Activated CD4-positive, alpha-beta T cell treated with anti-CD3 and anti-CD28 coated beads, Interleukin-2, amount 10 ng/mL, durations not matched to agents 7 days and 5 days (primary cell): ENCODE data around the gene TNNT2. TPM values are rescaled to one million over a fixed set of nuclear protein-coding genes. Genes with fewer than 3 reads are reported as not detected.

Source experiments
- total RNA-seq, 2 experiments: library from RNA; stranded (reverse); gene quantifications; one replicate each; pipeline ENCODE4 v1.2.3, GENCODE V29; 2021

Gene TNNT2
- total RNA-seq, 2 experiments from 2014 or later = not detected

Other genes with a start within 250 kb of the TNNT2 start
- 10 to 100 TPM; 15.2 to 17.2 TPM for gene TMEM9, start 223.2 kb downstream of the TNNT2 start, total RNA-seq
- gene IGFN1, start 186.9 kb downstream of the TNNT2 start, total RNA-seq = not detected
- not detected for gene PKP1, start 94.2 kb downstream of the TNNT2 start, total RNA-seq
- gene LAD1, start 21.6 kb upstream of the TNNT2 start, total RNA-seq = not detected
- gene TNNI1, start 44.0 kb upstream of the TNNT2 start, total RNA-seq = not detected
- 10 to 100 TPM; 12.1 to 18.8 TPM for gene PHLDA3, start 91.5 kb upstream of the TNNT2 start, total RNA-seq
- 10 to 100 TPM; 82.4 to 83.4 TPM for gene CSRP1, start 129.4 kb upstream of the TNNT2 start, total RNA-seq
- 1 to 10 TPM; 2.0 to 2.7 TPM for gene NAV1, start 161.4 kb upstream of the TNNT2 start, total RNA-seq